NT2/D1 (cell line): ENCODE data around the gene TATDN2.
"Not testable (repeated sequence)": the region's sequence is repeated elsewhere in the genome, so short reads cannot be mapped to it uniquely, and the experiment has no call there.

ENCODE experiments used
- DNase-seq: peaks from one replicate; pipeline ENCODE4 v3.0.0-alpha.2; 2011; ENCODE audit warnings: low read depth, low spot score
- H3K27me3 ChIP-seq: 2 replicates; pipeline ENCODE4 v1.6.0; 2011; ENCODE audit warnings: mild to moderate bottlenecking; ENCODE audit not compliant: insufficient read length, insufficient read depth
- H3K36me3 ChIP-seq: 2 replicates; pipeline ENCODE4 v1.6.1; 2011; ENCODE audit warnings: mild to moderate bottlenecking, low read length, mixed read lengths; ENCODE audit not compliant: insufficient read depth, insufficient read length
- H3K4me1 ChIP-seq: 2 replicates; pipeline ENCODE4 v1.5.1; 2011; ENCODE audit not compliant: insufficient read depth, insufficient read length
- H3K4me3 ChIP-seq: 2 replicates; pipeline ENCODE4 v1.5.1; 2011; ENCODE audit warnings: low read depth; ENCODE audit not compliant: insufficient read length
- H3K9ac ChIP-seq: 2 replicates; pipeline ENCODE4 v1.6.0; 2011; ENCODE audit warnings: low read depth; ENCODE audit not compliant: insufficient read length
- H3K9me3 ChIP-seq: 2 replicates; pipeline ENCODE4 v1.5.1; 2011; ENCODE audit warnings: mild to moderate bottlenecking, low read length; ENCODE audit not compliant: insufficient read depth
- SUZ12 ChIP-seq: IDR thresholded peaks from 2 replicates; pipeline ENCODE4 v1.6.1; 2011; ENCODE audit not compliant: insufficient read length, insufficient read depth; ENCODE audit errors: extremely low read depth
- YY1 ChIP-seq: IDR thresholded peaks from 2 replicates; pipeline ENCODE4 v1.6.1; 2011; ENCODE audit not compliant: insufficient read length, insufficient read depth
- ZNF274 ChIP-seq: IDR thresholded peaks from 2 replicates; pipeline ENCODE4 v1.6.1; 2011; ENCODE audit warnings: mild to moderate bottlenecking, low read depth, low read length

Gene TATDN2

GRCh38 chr3:10288575-10288960 lies 40.3 kb downstream of the TATDN2 start:
- no peak for DNase-seq
- no peak overlapping the region for H3K9ac ChIP-seq
- H3K4me3 ChIP-seq: no peak overlapping the region
- H3K9me3 ChIP-seq: no peaks in the 10 kb centered on the region
- peaks cover 55% of the 10 kb centered on the region for H3K36me3 ChIP-seq
- no peaks in the 10 kb centered on the region for H3K27me3 ChIP-seq
- peaks cover 52% of the 10 kb centered on the region for H3K4me1 ChIP-seq
- TF ChIP-seq SUZ12 (no peak), ZNF274 (no peak), YY1 (no peak)

- no peak overlapping the region for H3K4me3 ChIP-seq
- no peaks in the 10 kb centered on the region for H3K9me3 ChIP-seq
- H3K9ac ChIP-seq: no peak overlapping the region
- H3K36me3 ChIP-seq: peaks cover 50% of the 10 kb centered on the region
- no peak for DNase-seq
- TF ChIP-seq YY1 (no peak), SUZ12 (no peak), ZNF274 (no peak)
- H3K4me1 ChIP-seq: peaks cover 52% of the 10 kb centered on the region
- no peaks in the 10 kb centered on the region for H3K27me3 ChIP-seq
Measured at GRCh38 chr3:10289077-10289476, 40.8 kb downstream of the TATDN2 start.

- Histone ChIP-seq H3K27me3 (no peaks in the 10 kb centered on the region), H3K36me3 (peaks cover 55% of the 10 kb centered on the region), H3K4me3 (no peak overlapping the region), H3K9me3 (no peaks in the 10 kb centered on the region), H3K4me1 (peaks cover 46% of the 10 kb centered on the region), H3K9ac (peak overlapping the region; percentile 34)
- DNase-seq: no peak
- TF ChIP-seq ZNF274: no peak
- no peak for TF ChIP-seq SUZ12
- TF ChIP-seq YY1: no peak
Measured at GRCh38 chr3:10289787-10290355, 41.6 kb downstream of the TATDN2 start.

GRCh38 chr3:10290481-10291176 lies 42.4 kb downstream of the TATDN2 start:
- Histone ChIP-seq H3K9me3 (no peaks in the 10 kb centered on the region), H3K4me1 (peaks cover 44% of the 10 kb centered on the region), H3K36me3 (peaks cover 62% of the 10 kb centered on the region), H3K9ac (no peak overlapping the region), H3K27me3 (no peaks in the 10 kb centered on the region), H3K4me3 (no peak overlapping the region)
- TF ChIP-seq YY1: no peak
- no peak for TF ChIP-seq SUZ12
- no peak for TF ChIP-seq ZNF274
- no peak for DNase-seq

- no peak overlapping the region for H3K9ac ChIP-seq
- H3K36me3 ChIP-seq: peaks cover 56% of the 10 kb centered on the region
- DNase-seq: no peak
- H3K4me3 ChIP-seq: no peak overlapping the region
- H3K9me3 ChIP-seq: no peaks in the 10 kb centered on the region
- no peaks in the 10 kb centered on the region for H3K27me3 ChIP-seq
- H3K4me1 ChIP-seq: peaks cover 37% of the 10 kb centered on the region
- TF ChIP-seq ZNF274: no peak
- no peak for TF ChIP-seq SUZ12
- no peak for TF ChIP-seq YY1
Measured at GRCh38 chr3:10291641-10292040, 43.4 kb downstream of the TATDN2 start.

- Histone ChIP-seq H3K27me3 (no peaks in the 10 kb centered on the region), H3K36me3 (peaks cover 53% of the 10 kb centered on the region), H3K9ac (no peak within 1 kb of the TSS), H3K9me3 (no peaks in the 10 kb centered on the region), H3K4me1 (peaks cover 31% of the 10 kb centered on the region), H3K4me3 (no peak within 1 kb of the TSS)
- DNase-seq: no peak
- no peak for TF ChIP-seq YY1
- TF ChIP-seq SUZ12: no peak
- no peak for TF ChIP-seq ZNF274
Measured at GRCh38 chr3:10292505-10293419, 44.5 kb downstream of the TATDN2 start, which contains the start of gene GHRL. GHRL (minus strand) TSS chr3:10292947; CDS start chr3:10290180, 2,767 bp downstream.

GRCh38 chr3:10294030-10294586 lies 45.8 kb downstream of the TATDN2 start:
- Histone ChIP-seq H3K4me1 (peaks cover 18% of the 10 kb centered on the region), H3K9me3 (no peaks in the 10 kb centered on the region), H3K9ac (no peak overlapping the region), H3K36me3 (peaks cover 42% of the 10 kb centered on the region), H3K27me3 (no peaks in the 10 kb centered on the region), H3K4me3 (no peak overlapping the region)
- TF ChIP-seq SUZ12: no peak
- no peak for TF ChIP-seq ZNF274
- TF ChIP-seq YY1: no peak
- DNase-seq: no peak

- H3K36me3 ChIP-seq: peaks cover 60% of the 10 kb centered on the region
- H3K9me3 ChIP-seq, H3K9ac ChIP-seq, H3K4me3 ChIP-seq, DNase-seq, H3K27me3 ChIP-seq, H3K4me1 ChIP-seq: not testable (repeated sequence)
Measured at GRCh38 chr3:10298064-10298463, 49.8 kb downstream of the TATDN2 start.
